Medulla oblongata (tissue), 1 donor: ENCODE measurements around the gene RILPL2.
"Not testable (repeated sequence)": the region's sequence is repeated elsewhere in the genome, so short reads cannot be mapped to it uniquely, and the experiment has no call there.

Experiments
- DNase-seq: peaks from one replicate; pipeline ENCODE4 v3.0.0-alpha.2; 2015; ENCODE audit errors: extremely low spot score

The RILPL2 gene

GRCh38 chr12:123384318-123384993, 52.0 kb downstream of the RILPL2 start:
- DNase-seq, result no peak

- no peak for DNase-seq
Observed at GRCh38 chr12:123382684-123383083, 53.8 kb downstream of the RILPL2 start.

GRCh38 chr12:123379391-123379790, 57.1 kb downstream of the RILPL2 start:
- DNase-seq, result no peak

GRCh38 chr12:123372415-123372814, 64.1 kb downstream of the RILPL2 start:
- not testable (repeated sequence) for DNase-seq

GRCh38 chr12:123371667-123372368, 64.7 kb downstream of the RILPL2 start:
- DNase-seq, result not testable (repeated sequence)

GRCh38 chr12:123369229-123369628, 67.3 kb downstream of the RILPL2 start:
- no peak for DNase-seq

- not testable (repeated sequence) for DNase-seq
Observed at GRCh38 chr12:123368431-123368830, 68.1 kb downstream of the RILPL2 start.

GRCh38 chr12:123367511-123367910, 69.0 kb downstream of the RILPL2 start:
- no peak for DNase-seq
